ENCODE measurements around the gene DMAC1.

The DMAC1 gene

DNA sequence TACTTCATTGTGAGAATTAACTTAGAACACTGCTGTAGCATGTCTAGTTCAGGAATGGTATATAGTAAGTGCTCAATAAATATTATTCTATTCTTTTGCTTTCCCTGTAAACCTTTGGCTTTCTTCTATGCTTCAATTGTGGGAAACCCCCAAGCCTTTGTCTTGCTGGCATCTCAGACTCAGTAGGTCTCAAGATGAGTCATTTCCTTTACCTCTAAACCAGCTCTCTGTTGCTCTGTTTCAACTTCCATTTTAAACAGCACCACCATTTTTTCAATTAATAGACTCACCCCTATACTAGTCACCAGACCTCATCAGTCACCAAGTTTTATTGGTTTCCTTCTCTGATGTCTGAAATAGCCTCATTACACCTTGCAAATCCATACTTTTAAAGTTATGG is 43.5 kb downstream of the DMAC1 start:
- ATAC-seq (peak; percentile 98), DNase-seq (ENCODE audit: low spot score in 2 of 2) (no peak)
- Mint-ChIP-seq H3K4me1 (peaks cover 8% of the 10 kb centered on the region), H3K4me3 (no peak overlapping the region), H3K27ac (peak overlapping the region; percentile 55), H3K36me3 (no peaks in the 10 kb centered on the region), H3K9me3 (no peaks in the 10 kb centered on the region)

DNA sequence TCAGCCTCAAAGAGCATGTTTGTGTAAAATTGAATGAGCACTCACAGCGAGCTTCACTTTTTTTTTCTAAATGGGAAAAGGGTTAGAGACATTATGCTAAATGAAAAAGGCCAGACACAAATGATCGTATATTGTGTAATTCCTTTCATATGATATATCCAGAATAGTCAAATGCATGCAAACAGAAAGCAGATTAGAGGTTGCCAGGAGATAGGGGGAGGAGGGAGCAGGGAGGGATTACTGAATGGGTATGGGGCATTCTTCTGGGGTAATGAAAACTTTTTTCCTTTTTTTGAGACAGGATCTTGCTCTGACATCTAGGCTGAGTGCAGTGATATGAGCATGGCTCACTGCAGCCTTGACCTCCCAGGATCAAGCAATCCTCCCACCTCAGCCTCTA is 47.1 kb downstream of the DMAC1 start:
- DNase-seq (ENCODE audit: low spot score in 2 of 2) (no peak), ATAC-seq (no peak)
- Mint-ChIP-seq H3K36me3 (no peaks in the 10 kb centered on the region), H3K4me1 (peaks cover 8% of the 10 kb centered on the region), H3K9me3 (no peaks in the 10 kb centered on the region), H3K4me3 (no peak overlapping the region), H3K27ac (no peak overlapping the region)

Measured in stimulated activated effector memory CD8-positive, alpha-beta T cell treated with anti-CD3 and anti-CD28 coated beads, Interleukin-12 subunit alpha, Interleukin-12 subunit beta, amount 100 ng/mL, for 72 hours (primary cell).